T-helper 22 cell (primary cell): ENCODE measurements around the gene LILRA5.
"Not testable (repeated sequence)": the region's sequence is repeated elsewhere in the genome, so short reads cannot be mapped to it uniquely, and the experiment has no call there.

ENCODE experiments used
- DNase-seq: peaks from one replicate; pipeline ENCODE4 v3.0.0-alpha.2; 2020; ENCODE audit warnings: low read depth

The LILRA5 gene

DNA sequence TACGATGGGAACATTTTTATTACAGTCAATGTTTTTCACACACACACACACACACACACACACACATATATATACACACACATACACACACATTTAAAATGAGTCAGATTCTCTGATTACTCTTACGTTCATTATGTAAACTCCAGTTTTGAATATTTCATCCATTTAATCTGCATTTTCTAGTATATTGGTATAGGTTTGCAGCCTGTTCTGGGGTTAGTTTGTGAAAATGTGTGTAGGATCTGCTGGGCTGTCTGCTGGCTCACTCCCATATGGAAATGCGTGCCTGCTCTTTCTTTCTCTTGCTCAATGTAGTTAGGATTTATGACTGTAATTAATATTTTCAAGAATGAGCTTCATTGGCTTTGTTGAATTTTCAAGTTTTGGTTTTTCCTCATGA lies 39.1 kb downstream of the LILRA5 start:
- DNase-seq, result no peak

DNA sequence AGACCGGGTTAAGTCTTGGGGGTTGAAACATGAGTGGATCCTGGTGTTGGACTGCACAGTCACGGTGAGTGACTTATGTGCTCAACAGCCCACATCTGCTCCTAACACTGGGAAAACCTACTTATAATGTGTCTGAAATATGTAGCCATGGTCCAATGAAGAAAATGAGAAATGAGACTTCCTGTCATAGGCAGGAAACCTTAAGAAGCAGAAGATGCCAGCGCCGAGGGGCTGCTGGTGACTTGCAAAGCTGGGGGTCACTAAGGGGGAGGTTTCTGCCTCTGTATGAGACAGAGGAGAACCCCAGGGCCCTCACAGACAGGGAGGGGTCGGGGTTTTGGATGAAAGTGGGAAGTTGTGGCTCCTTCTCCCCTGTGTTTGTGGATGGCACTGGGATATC lies 40.8 kb downstream of the LILRA5 start:
- DNase-seq, result not testable (repeated sequence)

DNA sequence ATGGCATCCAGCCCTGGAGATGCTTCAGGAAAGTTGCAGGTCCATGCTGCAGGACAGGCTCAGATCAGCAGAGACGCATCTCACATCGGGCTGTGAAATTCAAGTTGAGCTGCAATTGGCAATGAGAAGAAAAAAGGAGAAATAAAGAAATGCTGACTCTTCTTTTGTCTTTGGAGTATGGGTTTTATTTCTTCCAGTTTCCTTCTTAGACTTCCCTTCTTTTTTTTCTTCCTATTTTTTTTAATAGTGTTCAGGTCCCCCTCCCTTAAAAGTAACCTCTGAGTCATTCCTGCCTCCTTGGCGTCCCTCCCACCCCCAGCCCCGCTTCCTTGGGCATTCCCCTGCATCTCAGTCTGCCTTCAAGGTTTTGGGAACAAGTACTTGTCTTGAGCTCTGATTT lies 41.4 kb downstream of the LILRA5 start:
- DNase-seq, result not testable (repeated sequence)

DNA sequence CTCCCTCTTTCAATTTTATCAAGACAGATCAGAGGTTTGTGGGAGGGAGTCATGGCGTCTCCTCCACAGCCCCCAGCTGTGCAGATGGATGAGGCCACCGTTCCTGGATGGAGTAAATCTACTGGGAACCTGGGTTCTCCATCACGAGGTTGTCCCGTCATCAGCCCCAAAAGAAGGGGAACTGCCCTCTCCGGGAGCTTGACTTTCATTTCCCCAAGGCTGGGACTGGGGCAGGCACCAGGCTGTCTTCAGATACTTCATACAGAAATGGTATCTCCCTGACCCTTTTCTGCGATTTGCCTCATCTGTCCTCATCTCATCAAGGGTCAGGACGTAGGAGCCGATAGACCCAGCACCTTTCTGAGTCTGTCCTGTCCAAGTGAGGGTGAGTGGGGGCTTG lies 41.9 kb downstream of the LILRA5 start:
- DNase-seq, result no peak

DNA sequence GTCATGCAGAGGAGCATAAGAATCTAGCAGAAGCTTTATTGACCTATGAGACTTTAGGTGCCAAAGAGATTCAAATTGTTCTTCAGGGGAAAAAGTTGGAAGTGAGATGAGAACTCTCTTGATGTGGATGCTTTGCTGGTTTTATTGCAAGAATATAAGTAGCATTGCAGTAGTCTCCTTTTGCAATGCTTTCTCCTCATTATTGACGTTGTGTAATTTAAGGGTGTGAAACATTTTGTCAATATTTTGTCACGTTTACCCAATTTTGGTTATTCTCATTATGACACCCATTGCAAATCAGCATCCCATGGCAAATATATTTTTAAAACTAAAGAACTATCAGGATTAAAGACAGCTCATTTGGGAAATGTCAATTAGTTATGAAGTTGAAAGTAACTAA lies 44.0 kb downstream of the LILRA5 start:
- no peak for DNase-seq

DNA sequence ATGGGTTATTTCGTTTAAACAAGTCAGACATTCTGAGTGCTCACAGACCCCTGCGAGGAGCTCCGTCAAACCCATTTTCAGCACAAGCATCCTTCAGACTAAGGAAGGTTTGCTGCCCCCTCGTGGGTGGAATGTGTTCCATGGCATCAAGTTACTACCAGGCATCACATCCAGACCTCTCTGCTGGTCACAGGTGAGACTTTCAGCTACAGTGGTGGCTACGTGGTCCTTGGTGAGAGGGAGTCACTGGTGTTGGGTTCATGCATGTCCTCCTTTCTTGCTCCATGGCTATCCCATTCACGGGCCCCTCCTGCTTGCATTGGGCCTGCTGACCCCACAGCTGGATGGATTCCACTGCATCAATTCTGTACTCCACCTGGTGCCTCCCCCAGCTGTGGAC lies 46.8 kb downstream of the LILRA5 start:
- DNase-seq, result peak; percentile 11

DNA sequence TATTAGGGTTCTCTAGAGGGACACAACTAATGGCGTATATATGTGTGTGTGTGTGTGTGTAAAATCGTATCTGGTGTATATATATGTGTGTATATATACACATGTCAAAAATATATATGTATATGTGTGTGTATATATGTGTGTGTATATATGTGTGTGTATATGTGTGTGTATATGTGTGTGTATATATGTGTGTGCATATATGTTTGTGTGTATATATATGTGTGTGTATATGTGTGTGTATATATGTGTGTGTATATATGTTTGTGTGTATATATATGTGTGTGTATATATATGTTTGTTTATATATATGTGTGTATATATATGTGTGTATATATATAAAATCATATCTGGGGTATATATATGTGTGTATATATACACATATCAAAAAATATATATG lies 50.5 kb downstream of the LILRA5 start:
- DNase-seq, result no peak

DNA sequence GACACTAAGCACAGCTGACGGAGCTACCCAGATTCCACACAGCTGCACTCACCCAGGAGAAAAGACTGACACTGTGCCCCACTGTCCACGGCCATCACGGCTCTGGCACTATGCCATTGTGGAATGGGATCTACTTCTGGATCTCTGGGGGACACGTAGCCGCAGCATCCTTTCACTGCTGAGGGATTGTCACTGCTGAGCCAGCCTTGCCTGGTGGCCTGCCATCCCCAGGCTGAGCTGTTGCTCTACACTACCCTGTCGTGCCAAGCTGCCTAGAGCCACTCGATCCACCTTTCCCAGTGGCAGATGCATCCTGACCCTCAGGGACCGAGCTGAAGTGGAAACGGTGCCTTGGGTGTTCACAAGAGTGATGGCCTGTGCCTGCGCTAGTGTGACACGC lies 50.9 kb downstream of the LILRA5 start:
- no peak for DNase-seq

DNA sequence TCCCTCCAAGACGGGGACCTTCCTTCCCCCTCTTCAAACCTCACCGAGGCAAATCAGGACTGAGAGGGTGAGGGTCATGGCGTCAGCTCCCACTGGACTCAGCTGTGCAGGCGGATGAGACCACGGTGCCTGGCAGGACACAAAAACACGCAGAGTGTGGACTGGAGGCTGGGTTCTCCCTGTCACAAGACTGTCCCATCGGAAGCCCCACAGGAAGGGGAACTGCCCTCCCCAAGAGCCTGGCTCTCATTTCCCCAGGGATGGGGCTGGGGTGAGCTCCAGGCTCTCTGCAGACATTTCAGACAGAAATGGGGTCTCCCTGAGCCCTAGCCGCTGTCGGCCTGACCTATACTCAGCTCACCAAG lies 55.9 kb downstream of the LILRA5 start, which contains the start of gene LILRB5:
Gene LILRB5, minus strand, starts transcription at position 158 of the 365 bp plus-strand sequence. Its CDS starts 80 bp downstream, at position 78.
- no peak for DNase-seq
